ENCODE data around the gene PRKCD.

GRCh38 chr3:53173107-53173506 is 12.1 kb downstream of the PRKCD start:
- TF ChIP-seq CTCF (IDR thresholded peaks at IDR 0.05), result no peak
- TF ChIP-seq POLR2A (IDR thresholded peaks at IDR 0.05), result no peak

All from lower leg skin (tissue), 3 donors.